GM21360 (cell line): ENCODE results near the gene CEBPE.
"Not testable (repeated sequence)": the region's sequence is repeated elsewhere in the genome, so short reads cannot be mapped to it uniquely, and the experiment has no call there.

ENCODE experiments used
- ATAC-seq: cut with Tn5 transposase; IDR thresholded peaks from one replicate; pipeline ENCODE4 v1.9.1; 2021; ENCODE audit warnings: mild to moderate bottlenecking, moderate library complexity; ENCODE audit not compliant: unreplicated experiment

Gene CEBPE

DNA sequence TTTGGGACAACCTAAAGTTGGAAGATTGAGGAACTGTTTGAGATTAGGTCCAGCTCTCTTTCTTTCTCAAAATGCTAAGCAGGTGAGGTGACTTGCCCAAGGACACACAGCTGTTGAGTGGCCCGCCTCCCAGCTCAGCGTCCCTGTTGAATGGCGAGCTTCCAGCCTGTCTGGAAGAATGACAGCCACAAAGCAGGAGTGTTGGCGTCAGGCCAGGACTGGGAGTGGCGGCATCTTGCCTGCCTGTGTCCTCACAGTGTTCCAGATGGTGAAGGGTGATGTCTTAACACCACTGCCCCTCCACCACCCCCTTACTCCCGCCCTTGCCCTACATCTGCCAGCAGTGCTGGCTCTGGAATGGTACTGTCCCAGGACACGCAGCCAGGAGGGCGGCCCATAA lies 4.4 kb upstream of the CEBPE start:
- ATAC-seq: no peak

DNA sequence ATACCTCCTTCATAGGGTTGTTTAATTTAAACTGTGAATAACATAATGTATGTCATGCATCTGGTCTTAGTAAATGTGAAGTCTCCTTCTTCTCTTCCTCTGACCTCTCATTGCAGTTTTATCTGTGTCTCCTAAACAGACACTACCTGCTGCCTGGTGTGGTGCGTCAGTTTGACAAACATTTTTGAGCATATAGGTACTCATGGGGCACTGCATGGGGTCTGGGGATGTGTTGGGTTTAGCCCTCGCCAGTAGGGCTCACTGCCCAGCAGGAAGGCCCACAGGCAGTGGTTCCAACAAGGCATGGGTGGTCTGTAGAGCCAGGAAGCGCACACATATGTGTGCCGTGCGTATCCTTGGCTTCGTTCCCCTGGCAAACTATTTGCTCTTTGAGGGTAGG lies 3.0 kb upstream of the CEBPE start:
- no peak for ATAC-seq

DNA sequence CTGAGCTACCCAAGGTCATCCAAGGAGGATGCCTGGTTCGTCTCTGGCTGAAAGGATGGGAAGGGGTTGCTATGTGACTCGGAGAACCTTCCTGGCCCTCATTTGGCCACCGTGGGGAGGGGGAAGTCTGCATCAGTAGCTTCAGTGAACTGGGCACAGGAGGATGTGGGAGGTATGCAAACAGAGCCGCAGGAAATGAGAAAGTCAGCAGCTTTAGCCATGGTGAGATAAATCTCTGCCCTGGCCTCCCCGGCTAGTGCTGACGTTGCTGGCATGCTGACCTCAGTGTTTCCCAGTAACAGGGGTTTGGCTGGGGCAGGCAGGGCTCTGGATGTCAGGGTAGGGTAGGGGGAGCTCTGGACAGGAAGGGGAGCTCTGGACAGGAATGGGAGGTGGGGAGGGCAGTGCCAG lies 2.3 kb upstream of the CEBPE start:
- no peak for ATAC-seq

DNA sequence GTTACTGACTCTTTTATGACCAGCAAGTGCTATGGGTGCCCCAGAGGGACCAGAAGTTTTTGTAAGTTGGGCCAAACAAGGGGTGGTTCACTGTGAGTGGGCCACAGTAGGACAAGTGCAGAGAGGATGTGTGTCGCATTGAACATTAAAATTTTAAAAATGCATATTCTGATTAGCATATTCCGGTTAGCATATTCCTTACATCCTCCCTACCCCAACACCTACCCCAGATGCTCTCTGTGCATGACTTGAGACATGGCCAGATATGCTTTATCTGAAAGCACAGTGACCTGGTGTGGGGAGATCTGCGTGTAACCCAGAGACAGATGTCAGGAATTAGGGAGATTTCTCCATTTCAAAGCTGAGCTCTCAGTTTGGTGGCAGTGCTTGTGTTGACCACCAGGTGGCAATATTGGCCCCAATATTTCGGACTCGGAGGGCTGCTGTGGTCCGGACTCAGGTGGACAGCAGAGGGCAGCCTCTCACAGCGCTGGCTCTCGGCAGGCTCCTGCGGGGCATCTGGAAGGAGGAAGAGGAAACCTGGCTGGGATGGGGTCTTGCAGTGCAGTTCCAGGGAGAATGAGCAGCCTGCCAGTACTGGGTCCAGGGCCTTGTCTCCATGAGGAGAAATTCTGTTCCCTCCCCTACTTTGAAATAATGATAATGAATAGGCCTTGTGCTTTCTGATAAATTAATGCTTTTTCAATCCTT lies 1.6 kb upstream of the CEBPE start:
- peak; percentile 66 for ATAC-seq

DNA sequence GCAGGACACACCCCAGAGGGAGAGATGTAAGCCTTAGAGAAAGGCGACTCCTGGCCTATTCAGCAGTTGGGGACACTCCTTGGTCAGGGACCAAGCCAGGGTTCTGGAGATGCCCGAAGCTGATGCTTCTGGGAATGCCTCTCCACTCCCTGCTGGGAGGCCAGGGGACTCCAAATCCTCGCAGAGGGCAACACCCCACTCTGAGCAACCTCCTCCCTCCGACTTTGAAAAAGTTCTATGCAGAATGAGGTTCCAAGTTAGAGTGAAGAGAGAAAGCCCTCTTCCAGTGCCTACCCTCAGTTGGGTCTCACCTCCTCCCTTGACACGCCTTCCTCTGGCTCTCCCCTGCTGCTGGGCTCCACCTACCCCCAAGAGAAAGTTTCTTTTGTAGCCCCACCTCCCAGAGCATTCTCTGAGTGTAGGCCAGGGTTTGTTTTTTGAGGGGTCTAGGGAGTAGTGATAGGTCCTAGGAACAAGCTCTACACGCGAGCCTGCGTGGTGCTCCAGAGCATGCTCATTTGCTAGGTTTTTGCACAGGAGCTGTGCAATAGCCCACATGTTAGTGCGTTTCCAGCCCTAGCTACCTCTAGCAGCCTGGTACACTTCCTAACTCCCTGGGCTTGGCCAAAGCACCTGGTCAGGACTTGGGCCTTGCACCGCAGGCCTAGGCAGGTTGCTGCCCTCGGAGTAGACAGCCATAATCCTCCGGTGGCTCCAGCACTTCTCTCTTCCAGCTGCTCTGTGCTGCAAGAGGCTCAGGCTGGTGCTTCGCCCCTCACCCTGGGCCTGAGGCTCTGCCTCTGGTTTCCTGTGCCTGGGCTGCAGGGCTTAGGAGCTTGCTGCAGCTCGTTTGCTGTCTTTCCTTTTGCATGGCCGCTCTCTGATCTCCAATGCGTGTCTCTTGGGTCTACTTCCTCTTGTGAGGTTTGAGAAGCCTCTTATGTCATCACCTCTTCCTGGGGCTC lies 590 bp upstream of the CEBPE start:
- ATAC-seq: no peak

DNA sequence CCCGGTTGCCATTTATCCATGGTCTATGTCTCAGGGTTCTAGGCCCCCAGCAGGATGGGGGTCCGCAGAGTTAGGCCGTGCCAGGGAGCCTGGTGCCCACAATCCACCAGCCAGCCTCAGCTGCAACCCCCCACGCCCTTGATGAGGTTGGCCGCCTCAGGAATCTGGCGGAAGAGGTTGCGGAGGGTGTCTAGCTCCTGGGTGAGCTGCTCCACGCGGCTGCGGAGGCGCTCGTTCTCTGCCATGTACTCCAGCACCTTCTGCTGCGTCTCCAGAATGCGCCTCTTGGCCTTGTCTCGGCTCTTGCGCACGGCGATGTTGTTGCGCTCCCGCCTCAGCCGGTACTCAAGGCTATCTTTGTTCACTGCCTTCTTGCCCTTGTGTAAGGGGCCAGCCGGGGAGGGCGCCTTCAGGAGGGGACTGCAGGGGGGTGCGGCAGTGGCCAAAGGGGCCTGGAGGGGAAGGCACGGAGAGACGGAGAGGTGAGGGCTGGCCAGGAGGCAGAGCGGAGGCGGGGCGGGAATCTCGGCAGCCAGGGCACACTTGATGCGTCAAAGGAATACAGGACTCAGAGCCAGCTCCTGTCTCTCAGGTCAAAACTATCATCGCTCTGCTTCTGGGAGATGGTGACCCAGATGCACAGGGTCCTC lies 1.6 kb downstream of the CEBPE start:
- ATAC-seq: no peak

DNA sequence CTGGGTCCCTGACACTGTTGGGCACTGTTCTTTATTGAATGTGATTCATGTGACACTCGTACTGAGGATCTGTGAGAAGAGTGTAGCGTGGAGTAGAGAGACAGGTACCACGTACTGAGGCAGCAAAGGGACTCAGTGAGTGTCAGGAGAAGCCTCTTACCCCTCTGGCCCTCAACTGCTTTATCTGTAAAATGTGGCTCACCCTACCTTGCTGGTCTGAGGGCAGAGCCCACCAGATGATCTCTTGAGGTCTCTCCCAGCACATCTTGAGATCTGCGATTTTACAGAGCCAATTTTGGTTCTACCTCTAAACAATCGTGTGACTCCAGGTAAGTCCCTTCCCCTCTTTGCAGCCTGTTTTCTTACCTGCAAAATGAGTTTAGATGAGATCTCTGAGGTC lies 3.1 kb downstream of the CEBPE start:
- ATAC-seq: no peak

DNA sequence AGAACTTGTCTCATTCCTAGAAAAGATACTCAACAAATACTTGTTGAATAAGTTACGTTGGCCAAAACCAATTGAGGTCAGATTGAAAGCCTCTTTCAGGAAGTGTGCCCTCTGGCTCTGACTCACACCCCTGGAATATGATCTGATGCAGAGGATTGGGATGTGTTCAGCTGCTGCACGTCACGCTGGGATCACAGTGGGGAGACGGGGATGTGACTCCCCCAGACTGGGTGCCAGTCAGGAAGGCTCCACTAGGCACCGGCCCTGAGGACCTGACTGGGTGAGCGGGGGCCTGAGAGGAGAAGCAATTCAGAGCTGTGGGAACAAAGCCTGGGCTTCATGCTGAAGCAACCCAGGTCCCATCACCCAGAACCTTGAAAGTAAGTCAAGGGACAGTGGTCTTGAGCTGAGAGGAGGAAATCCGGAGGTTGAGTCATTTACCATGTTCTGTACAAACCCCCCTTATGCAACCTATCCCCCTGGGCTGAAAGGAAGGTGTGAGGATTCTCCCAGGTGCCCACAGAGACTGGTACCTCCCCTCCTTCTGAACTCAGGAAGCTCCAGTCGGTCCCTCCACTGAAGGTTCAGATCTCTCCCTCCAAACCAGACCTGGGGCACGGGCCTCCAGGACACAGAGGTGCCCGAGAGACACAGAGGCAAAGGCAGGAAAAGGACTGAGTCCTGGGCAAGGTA lies 3.9 kb downstream of the CEBPE start:
- no peak for ATAC-seq

DNA sequence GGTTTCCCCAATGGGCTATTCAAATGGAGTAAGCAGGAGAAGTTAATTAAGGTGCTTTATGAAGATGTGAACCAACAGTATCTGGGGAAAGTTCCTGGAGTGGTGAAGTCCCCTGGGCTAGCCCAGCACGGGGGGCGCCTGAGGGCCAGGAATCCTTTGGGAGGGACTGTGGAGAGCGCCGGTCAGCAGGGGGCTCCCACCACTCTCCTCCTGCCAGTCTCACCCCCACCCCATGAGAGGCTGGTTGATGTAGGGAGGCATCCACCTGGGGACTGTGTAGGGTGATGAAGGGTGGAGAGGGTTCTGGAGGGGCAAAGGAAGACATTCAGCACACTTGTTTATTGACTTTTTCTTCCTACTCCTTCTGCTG lies 4.4 kb downstream of the CEBPE start:
- ATAC-seq: no peak

DNA sequence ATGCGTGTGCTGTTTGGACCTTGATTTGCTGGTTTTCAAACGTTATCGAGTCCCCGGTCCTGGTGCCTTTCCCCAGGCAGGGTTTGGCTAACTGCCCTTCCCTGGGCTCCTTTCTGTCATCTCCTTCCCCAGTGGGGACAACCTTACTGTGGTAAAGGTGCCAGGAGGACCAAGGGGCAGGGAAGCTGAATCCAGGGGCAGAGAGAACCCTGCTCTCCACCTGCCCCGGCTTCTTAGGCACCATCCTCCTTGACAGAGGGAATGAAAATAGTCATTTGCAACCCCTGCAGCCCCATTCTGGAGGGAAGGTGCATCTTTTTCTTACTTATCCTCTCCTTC lies 5.0 kb downstream of the CEBPE start:
- ATAC-seq: no peak

DNA sequence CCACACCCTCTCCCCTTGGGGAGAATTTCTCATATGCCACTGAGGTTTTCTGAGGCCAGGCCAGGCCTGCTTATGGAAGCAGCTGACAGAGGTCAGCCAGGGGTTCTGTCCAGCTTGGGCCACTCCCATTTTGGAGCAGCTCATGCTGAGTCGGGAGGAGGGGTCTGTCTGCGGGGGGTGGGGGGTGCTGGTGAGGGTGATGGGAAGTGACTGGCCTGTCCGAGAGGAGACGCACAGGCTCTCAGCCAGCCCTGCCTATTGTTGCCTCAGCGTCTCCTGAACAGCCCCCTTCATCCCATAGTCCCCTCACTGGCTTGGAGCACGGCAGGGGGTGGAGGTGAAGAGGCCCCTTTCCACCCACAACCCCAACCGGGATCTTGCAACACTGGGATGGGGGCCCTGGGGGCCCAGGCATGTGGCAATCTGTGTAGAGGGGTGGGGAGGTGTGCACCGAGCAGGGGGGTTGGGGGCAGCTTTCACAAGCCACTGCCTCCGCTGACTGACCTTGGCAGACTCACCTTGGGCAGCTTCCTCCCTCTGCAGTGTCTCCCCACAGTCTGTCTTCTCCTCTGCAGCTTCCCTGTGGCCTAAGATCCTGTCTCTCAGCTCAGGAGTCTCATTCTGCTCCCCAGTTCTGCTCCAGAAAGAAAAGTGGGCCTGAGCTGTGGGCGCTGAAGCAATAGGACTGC lies 5.5 kb downstream of the CEBPE start:
- ATAC-seq: no peak

DNA sequence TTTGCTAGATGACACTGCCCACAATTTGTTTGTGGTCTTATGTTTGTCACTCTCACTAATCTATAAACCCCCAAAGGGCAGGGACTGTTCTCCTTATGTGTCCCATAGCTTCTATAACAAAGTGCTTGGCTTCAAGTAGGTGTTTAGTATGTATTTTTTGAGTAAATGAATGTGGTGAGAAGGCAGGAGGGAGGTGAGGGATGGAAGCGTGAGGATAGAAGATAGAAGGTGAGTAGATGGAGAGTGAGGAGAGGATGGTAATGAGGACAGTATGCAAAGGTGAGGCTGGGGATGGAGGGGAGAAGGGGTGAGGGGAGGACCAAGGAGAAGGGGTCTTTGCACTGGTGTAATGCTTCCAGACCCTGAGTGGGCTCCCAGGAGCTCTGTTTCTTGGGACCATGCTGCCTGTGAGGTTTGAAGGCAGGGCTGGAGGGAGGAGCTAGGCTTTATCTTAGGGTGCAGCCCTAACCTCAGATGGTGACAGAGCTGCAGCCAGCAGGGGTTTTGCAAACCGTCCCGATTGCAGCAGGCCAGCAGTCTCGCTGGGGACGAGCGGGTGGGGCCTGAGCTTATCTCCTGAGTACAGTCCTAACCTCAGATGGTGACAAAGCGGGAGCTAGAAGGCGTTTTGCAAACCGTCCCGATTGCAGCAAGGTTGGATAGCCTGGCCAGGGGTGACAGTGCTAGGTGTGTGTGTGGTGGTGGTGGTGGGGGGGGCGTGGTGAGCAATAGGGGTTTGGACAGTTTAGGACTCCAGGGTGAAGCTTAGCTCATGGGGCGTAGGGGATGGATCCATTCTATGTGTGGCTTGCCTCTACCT lies 6.5 kb downstream of the CEBPE start:
- no peak for ATAC-seq

DNA sequence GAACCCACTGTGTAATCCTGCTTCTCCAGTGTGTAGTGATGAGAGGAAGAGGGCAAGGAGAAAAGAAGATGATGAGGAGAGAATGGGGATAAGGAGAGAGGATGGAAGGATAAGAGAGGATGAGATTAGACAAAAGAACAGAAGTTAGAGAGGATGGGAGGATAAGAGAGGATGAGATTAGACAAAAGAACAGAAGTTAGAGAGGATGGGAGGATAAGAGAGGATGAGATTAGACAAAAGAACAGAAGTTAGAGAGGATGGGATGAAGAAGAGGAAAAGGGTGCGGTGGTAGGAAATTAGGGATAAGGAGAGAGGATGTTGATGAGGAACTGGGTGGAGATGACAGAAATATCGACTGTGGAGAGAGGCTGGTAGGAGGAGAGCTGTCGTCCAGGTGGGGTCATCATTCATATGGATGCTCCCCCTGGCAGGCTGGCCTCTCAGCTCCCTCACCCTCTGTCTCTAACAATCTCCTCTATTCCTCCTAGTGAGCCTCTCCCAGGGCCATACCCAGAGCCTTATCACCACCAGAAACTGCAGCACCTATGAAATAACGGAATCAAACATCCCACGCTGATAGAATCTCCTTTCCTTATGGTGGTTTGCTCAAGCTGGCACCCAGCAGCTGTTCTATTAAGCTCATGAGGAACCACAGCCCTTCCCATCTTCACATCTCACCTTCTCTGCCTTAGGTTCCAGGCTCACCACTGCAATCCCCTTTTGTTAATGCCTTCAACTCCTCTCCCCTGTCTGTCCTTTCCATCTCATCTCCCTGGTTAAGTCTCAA lies 8.3 kb downstream of the CEBPE start:
- no peak for ATAC-seq

DNA sequence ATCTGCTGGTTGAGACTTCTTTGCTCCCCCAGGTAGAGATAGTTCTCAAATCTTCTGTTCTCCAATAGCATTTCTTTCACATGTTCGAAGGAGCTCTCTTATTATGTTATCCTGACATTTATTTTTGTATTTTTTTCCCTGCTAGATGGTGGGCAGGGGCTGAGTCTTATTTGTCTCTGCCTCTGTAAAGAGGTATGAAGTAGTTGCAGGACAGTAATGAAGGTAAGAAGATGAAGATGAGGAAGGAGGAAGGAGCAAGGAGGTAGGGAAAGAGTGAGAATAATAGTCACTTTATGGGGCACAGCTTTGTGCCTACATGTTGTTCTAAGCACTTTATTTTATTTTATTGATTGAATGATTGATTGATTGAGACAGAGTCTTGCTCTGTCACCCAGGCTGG lies 9.3 kb downstream of the CEBPE start:
- ATAC-seq: no peak

DNA sequence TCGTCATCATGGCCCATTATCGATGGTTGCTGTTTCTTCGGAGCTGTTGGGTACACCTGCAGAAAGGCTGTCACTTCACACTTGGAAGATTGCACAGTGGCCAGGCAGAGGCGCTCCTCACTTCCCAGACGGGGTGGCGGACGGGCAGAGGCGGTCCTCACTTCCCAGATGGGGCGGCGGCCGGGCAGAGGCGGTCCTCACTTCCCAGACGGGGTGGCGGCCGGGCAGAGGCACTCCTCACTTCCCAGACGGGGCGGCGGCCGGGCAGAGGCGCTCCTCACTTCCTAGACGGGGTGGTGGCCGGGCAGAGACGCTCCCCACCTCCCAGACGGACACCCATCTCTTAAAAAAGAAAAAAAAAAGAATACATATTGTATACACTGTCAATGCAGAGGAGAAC lies 10.9 kb downstream of the CEBPE start:
- ATAC-seq: not testable (repeated sequence)

DNA sequence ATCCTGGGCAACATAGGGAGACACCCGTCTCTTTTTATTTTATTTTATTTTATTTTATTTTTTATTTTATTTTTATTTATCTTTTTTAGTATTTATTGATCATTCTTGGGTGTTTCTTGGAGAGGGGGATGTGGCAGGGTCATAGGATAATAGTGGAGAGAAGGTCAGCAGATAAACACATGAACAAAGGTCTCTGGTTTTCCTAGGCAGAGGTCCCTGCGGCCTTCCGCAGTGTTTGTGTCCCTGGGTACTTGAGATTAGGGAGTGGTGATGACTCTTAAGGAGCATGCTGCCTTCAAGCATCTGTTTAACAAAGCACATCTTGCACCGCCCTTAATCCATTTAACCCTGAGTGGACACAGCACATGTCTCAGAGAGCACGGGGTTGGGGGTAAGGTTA lies 11.4 kb downstream of the CEBPE start:
- ATAC-seq: not testable (repeated sequence)

DNA sequence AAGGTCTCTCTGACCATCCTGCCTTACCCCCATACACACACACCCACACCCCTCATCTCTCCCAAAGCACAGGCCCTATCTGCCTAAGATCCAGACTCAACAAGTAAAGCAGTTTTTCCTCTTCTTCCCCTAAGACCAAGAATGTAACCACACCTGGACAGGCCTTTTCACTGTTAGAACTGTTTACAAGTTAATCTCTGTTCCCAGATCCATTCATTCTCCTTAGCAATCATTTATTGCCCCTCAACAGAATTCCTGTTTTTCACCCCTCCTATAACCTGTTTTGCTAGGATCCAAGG lies 12.4 kb downstream of the CEBPE start:
- ATAC-seq: no peak

DNA sequence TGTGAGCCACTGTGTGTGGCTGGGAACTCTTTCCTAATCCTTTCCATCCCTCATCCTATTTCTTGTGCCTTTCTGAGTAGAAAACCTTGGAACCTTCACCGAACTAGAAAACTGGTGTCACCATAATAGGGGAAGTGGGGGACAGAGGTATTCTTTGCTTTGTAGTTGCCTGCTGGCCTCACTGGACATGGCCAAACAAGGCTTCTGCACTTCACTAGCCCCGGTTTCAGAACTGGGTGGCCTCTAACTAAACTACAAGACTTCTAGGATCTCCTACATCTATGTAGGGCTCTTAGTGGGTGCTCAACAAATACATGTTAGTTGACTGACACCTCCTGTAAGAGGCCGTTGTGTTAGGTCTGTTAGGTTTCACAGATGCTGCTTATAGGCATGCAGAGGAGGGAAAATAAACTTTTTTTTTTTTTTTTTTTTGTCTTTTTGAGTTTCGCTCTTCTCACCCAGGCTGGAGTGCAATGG lies 13.7 kb downstream of the CEBPE start:
- ATAC-seq: no peak
